NCI-H526 (cell line): ENCODE measurements around the gene SPATS1.
"Not testable (repeated sequence)": the region's sequence is repeated elsewhere in the genome, so short reads cannot be mapped to it uniquely, and the experiment has no call there.

ENCODE experiments used
- DNase-seq, 2 experiments: peaks; one replicate each; lab custom pipeline; 2025; lab: John Stamatoyannopoulos, UW

The SPATS1 gene

DNA sequence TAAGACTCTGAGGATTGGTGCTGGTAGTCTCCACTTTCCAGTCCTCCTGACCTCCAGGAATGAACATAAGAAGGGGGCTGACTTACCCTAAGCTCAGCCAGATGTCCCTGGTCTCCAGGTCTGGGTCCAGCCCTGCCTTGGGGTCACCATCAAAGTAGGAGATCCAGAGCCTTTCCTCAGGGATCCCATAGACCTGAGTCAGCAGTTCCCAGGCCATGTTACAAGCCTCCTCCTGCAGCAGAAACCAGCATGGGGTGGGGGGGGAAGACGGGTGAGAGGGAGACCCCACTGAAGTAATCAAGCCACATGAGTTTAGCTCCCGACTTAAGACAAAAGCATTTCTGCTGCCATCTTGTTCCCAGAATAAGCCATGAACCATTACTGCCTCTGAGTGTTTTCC lies 31.1 kb upstream of the SPATS1 start:
- no peak for DNase-seq

DNA sequence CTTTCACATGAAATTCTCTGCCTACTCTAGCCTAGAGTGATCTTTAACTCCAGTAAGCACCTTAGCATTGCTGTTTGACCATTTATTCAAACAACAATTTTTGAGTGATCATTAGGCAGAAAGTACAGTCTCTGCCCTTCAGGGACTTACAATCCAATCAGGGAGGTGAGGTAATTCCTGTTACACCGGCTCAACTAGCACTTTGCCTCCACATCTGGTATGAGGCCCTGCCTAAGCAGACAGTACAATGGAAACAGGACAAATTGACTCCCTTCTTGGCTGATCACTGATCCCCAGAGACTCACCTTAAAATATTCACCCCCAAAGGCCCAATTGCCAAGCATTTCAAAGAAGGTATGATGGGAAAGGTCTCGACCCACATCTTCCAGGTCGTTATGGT lies 30.7 kb upstream of the SPATS1 start:
- no peak for DNase-seq

- peak; percentile 68 to 91 for DNase-seq
Measured at GRCh38 chr6:44312901-44313788, 29.3 kb upstream of the SPATS1 start, which contains the start of gene AARS2. AARS2 (minus strand) TSS chr6:44313347; CDS start chr6:44313323, 24 bp downstream.

DNA sequence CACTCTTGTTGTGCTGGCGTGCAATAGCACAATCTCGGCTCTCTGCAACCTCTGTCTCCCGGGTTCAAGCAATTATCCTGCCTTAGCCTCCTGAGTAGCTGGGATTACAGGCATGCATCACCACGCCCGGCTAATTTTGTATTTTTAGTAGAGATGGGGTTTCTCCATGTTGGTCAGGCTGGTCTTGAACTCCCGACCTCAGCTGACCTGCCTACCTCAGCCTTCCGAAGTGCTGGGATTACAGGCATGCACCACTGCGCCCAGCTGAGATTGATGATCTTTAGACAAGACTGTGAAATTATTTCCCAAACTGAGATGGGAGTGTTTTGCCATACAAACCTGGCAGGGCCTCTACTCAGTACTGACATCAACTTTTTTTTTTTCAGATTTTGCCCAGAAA lies 27.8 kb upstream of the SPATS1 start:
- DNase-seq: not testable (repeated sequence)

- no peak for DNase-seq
Measured at GRCh38 chr6:44315516-44315915, 26.9 kb upstream of the SPATS1 start.

DNA sequence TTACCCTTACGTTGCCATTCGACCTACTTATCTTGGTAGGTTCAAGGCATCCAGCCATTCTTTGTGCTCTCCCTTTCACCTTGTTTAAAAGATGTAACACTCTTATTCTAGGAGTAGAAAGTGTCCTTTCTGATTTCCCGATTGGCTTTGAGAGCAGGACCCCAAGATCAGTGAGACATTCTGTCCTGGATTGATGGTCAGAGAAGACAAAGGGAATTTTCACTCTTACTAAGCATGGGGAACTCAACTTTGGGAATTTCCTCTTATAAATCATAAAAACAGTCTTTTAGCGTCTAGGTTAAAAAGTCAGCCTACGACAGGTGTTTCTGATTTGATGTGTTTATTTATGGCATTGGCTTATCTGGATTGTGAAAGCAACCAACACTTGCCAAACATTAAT lies 26.5 kb upstream of the SPATS1 start:
- DNase-seq: no peak

GRCh38 chr6:44316481-44316880 lies 26.0 kb upstream of the SPATS1 start:
- DNase-seq: no peak

GRCh38 chr6:44317136-44317631 lies 25.3 kb upstream of the SPATS1 start:
- DNase-seq: not testable (repeated sequence)

- no peak for DNase-seq
Measured at GRCh38 chr6:44321210-44321609, 21.2 kb upstream of the SPATS1 start.

GRCh38 chr6:44327096-44327495 lies 15.4 kb upstream of the SPATS1 start:
- DNase-seq: no peak

DNA sequence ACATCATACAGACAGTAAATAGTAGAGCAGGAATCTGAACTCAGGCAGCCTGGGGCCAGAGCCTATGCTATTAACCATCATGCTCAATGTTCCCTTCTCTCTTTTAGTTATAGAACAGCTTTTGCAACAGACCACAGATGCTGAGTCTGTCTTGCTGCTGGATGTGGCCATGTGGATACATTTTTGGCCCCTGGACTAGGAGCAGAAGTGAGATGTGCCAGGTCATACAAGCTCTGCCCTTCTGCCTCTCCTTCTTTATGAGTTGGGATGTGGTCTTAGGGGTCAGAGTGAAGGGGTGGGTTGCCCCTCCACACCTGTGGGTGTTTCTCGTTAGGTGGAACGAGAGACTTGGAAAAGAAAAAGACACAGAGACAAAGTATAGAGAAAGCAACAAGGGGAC lies 14.7 kb upstream of the SPATS1 start:
- no peak for DNase-seq

DNA sequence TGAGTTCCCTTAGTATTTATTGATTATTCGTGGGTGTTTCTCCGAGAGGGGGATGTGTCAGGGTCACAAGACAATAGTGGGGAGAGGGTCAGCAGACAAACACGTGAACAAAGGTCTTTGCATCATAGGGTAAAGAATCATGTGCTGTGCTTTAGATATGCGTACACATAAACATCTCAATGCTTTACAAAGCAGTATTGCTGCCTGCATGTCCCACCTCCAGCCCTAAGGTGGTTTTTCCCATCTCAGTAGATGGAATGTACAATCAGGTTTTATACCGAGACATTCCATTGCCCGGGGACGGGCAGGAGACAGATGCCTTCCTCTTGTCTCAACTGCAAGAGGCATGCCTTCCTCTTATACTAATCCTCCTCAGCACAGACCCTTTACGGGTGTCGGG lies 14.2 kb upstream of the SPATS1 start:
- not testable (repeated sequence) for DNase-seq

DNA sequence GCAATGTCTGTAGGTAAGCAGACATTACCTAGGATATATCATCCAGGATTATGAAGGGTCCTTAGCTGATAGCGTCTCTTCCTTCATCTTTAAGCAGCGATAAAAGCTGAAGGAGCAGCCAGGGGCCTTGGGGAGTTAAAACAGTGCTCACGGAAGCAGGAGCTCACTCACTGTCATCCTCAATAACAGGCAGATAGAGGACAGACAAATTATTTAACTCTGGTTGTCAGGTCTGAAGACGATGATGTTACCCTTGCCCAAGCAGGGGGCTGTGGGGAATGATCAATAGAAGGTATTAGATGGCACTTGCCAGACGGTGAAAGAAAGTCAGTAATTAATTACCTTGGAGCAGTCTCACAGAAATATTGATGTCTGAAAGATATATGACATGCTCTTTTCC lies 12.6 kb upstream of the SPATS1 start:
- no peak for DNase-seq

GRCh38 chr6:44332585-44332984 lies 9.9 kb upstream of the SPATS1 start:
- DNase-seq: no peak

GRCh38 chr6:44333273-44333919 lies 9.1 kb upstream of the SPATS1 start:
- DNase-seq: no peak

GRCh38 chr6:44333942-44334341 lies 8.5 kb upstream of the SPATS1 start:
- DNase-seq: no peak

GRCh38 chr6:44335631-44336030 lies 6.8 kb upstream of the SPATS1 start:
- no peak for DNase-seq

- DNase-seq: peak; percentile 48 to 83
Measured at GRCh38 chr6:44338228-44339122, 4.0 kb upstream of the SPATS1 start.

DNA sequence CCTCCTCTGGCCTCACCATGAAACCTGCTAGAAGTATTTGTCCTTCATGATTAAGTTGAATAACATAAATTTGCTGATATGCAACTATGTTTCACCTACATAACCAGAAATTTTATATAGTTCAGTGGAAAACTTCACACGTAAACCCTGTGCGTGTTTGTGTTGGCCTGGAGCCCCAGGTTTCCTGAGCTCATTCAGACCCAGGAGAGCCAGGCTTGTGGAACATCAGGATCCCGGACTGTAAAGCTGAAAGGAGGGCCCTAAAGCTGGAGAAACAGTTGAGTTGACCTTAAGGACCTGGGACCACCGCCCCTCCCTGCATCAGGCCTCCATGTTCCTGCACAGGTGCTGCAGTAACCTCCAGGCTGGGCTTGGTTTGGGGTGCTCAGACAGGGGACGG lies 3.1 kb upstream of the SPATS1 start:
- DNase-seq: no peak

DNA sequence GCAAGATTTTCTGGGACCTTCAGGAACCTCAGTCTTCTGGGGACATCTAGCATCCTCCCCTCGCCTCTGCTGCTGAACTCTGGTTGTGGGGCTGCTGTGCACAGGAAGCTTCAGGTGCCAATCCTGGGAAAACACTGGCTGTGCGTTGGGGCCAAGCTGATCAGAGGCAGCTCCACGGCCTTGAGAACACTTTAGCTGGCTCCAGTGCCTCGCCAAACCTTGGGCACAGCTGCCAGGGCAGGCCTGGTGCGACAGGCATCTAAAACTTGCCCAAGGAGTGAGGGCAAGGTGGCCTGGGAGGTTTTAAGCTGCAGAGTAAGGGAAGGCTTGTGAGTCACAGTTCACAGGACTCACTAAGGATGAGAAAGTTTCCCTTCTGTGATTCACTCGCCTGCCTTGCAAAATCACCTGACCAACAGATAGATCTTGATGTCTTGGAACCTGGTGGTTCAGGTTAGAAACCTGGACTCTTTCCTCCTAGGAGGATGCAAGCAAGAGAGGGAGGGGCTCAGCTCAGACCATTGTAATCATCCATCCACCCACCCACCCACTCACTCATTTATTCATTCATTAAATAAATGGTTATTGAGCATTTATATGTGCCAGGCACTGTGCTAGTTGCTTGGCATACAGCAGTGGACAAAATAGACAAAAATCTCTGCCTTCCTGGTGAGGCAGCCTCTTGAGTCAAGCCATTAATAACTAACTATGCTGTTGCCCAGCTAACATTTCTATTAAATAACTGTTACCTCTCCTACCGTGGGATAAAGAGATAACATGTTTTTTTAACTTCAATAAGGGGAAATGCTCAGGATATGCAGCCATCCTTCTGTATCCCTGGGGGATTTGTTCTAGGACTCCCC lies 2.5 kb upstream of the SPATS1 start:
- DNase-seq: no peak
